RPMI7951 (cell line): ENCODE measurements around the gene HTR7. TPM values are rescaled to one million over a fixed set of nuclear protein-coding genes. Genes with fewer than 3 reads are reported as not detected.
"Not testable (repeated sequence)": the region's sequence is repeated elsewhere in the genome, so short reads cannot be mapped to it uniquely, and the experiment has no call there.

Experiments used
- DNase-seq: peaks from one replicate; pipeline ENCODE4 v3.0.0-alpha.2; 2012; ENCODE audit warnings: low read depth
- total RNA-seq: library from RNA; depleted of rRNA; stranded (reverse); fragments of >200 nt; shearing (Covaris generic); gene quantifications from 2 replicates; pipeline ENCODE4 v1.2.3, GENCODE V29; 2014

The HTR7 gene
- total RNA-seq, 1 experiment from 2014 or later = 6.8 TPM

DNA sequence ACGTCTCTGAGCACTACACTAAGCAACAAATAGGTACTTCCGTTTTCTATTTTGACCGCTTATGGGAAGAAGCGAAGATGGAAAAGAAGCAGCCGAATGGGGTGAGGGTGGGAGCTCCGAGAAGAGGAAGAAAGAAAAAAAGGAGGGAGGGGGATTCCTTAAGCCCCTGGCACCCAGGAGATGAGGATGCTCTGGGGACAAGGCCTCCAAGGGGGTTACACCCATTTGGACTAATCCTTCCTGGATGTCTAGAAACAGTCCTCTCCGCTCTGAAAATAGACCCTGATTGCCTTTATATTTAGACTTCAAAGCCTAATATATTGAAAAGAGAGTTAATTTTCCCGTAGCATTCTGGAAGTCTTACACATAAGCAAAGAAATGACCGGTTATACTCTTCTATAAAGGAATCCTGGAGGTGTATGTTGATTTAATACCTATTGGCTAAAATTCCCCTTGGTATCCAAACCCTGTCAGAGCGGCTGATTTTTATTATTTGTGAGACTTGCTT is 676 bp upstream of the HTR7 start:
- DNase-seq = no peak

DNA sequence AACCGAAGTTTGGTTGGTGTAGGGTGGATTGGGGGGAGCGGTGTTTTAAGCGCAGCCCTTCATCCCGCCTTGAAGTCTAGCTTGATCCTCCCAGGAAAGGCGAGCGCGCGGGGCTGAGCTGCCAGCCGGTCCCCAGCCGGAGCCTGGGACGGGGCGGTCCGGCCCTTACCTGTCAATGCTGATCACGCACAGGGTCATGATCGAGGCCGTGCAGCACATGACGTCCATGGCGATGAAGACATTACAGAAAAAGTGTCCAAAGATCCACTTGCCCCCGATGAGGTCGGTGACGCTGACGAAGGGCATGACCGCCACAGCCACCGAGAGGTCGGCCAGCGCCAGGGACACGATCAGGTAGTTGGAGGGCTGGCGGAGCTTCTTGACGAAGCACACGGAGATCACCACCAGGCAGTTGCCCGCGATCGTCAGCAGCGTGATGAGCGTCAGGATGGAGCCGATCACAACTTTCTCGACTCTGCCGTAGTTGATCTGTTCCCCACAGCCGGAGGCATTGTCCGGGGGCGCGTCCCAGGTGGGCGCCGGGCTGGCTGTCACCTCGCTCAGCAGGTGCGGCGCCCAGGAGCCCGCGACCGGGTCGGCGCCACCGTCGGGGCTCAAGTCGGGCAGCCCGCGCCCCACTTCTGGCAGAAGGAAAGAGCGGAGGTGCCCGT is 740 bp downstream of the HTR7 start:
- no peak for DNase-seq

DNA sequence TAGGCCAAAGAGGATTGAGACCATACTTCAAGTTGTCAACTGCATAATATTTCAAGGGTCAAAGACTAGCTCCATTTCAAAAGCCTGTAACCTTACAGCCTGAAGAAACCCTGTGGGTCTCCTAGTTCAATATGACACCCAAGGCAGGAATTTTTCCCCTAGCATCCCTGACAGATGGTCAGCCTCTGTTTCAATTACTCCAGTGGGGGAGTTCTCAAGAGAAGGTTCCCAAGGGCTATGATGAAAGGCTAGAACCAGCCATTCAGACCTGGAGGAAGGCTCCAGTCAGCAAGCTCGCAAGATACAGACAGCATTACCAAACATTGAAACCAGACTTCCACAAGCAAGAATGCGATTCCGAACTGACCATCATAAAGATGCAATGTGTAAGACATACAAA is 1.6 kb downstream of the HTR7 start:
- peak; percentile 40 for DNase-seq

DNA sequence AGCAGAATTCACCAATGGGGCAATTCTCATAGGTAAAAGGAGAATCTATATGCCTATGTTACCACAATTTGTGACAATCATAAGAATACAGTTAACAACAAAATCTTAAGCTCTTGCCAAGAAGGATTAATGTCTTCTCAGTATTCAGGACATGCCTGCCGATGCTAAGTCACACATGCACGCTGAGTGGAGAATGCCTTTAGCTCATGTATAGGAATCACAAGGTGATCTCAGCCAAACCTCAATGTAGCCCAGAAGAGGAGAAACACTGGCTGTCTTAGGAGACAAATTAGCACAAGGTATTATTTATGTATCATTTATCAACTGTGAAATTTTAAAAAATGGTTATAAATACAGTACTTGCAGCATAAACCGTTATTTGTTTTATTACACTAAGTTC is 2.7 kb downstream of the HTR7 start:
- no peak for DNase-seq

DNA sequence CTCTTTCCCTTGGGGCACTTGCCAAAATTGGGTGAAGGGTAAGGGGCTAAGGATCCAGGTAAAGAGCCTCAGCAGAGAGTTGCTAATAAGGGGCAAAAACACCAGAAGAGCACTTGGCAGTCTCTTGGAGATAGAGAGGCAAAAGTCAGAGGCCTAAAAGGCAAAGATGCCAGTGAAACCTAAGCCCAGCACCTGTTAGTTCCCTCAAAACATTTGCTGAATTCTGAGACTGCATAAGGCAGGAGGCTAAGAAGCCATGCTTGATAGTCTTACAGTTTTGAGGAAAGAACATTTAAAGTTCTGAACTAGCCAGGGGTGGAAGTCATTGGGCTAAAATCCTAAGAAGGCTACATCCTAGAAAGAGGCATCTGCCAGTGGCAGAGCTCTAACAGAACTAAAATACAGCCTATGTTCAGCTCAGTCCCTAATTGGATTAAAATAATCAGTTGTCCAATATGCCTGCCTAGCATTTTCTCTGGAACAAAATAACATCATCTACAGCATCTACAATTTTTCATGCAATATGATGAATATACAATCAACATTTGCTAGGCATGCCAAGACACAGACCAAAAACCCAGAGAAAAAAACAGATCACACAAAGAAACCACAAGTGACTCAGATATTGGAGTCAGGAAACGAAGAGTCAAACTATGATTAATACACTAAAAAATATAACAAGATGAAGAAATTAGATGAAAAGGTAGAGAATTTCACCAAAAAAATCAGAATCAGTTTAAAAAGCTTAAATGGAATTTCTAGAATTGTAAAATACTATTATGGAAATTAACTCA is 7.7 kb downstream of the HTR7 start:
- peak; percentile 61 for DNase-seq

DNA sequence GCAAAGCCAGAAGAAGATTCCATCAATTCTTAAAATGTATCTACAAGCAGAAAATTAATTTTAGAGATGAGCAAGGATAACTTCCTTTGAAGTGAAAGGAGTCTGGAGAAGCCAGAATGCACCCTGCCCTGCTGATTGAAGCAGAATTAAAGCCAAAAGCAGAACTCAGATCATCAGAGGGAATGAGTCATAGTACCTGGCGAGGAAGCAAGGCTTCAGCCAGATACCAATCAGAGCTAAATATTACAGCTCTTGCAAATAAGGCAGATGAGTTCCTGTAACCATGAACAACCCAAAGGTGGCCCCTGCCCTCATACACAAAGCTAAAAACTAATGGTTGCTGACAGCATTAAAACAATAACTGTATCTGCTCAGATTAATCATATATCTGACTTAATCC is 10.4 kb downstream of the HTR7 start:
- DNase-seq = peak; percentile 79

GRCh38 chr10:90846746-90847145 is 11.1 kb downstream of the HTR7 start:
- DNase-seq = no peak

DNA sequence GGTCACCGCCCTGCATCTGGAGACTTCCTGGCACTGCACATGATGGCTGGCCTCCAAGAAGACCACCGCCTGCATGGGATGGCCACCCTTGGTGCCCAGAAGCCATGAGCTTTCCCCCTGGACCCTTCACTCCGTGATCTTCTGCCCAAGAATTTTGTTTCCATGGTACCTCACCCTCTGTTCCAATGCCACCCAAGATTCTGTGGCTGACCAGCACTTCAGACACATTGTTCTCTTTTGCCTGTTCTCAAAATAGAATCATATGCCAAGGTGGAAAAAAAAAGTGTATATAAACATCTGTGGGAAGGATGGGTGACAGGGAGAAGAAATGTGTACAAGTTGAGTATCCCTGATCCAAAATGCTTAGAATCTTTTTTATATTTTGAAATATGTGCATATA is 12.1 kb downstream of the HTR7 start:
- no peak for DNase-seq

- DNase-seq = no peak
Observed at GRCh38 chr10:90842725-90843124, 15.1 kb downstream of the HTR7 start.

- DNase-seq = no peak
Observed at GRCh38 chr10:90837486-90837885, 20.4 kb downstream of the HTR7 start.

- DNase-seq = peak; percentile 53
Observed at GRCh38 chr10:90834326-90834725, 23.5 kb downstream of the HTR7 start.

DNA sequence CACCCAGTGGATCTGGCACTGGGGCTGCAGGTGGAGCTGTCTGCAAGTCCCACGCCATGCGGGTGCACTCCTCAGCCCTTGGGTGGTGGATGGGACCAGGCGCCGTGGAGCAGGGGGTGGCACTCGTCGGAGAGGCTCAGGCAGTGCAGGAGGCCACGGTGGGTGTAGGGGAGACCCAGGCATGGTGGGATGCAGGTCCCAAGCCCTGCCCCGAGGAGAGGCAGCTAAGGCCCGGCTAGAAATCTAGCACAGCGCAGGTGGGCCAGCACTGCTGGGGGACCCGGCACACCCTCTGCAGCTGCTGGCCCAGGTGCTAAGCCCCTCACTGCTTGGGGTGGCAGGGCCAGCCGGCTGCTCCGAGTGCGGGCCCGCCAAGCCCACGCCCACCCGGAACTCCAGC is 25.7 kb downstream of the HTR7 start:
- no peak for DNase-seq

GRCh38 chr10:90822508-90822907 is 35.3 kb downstream of the HTR7 start:
- no peak for DNase-seq

GRCh38 chr10:90821864-90822263 is 36.0 kb downstream of the HTR7 start:
- DNase-seq = not testable (repeated sequence)

GRCh38 chr10:90819911-90820310 is 37.9 kb downstream of the HTR7 start:
- DNase-seq = no peak

GRCh38 chr10:90818736-90819135 is 39.1 kb downstream of the HTR7 start:
- DNase-seq = no peak

GRCh38 chr10:90817128-90817889 is 40.5 kb downstream of the HTR7 start:
- DNase-seq = no peak

GRCh38 chr10:90816466-90816865 is 41.4 kb downstream of the HTR7 start:
- DNase-seq = no peak

DNA sequence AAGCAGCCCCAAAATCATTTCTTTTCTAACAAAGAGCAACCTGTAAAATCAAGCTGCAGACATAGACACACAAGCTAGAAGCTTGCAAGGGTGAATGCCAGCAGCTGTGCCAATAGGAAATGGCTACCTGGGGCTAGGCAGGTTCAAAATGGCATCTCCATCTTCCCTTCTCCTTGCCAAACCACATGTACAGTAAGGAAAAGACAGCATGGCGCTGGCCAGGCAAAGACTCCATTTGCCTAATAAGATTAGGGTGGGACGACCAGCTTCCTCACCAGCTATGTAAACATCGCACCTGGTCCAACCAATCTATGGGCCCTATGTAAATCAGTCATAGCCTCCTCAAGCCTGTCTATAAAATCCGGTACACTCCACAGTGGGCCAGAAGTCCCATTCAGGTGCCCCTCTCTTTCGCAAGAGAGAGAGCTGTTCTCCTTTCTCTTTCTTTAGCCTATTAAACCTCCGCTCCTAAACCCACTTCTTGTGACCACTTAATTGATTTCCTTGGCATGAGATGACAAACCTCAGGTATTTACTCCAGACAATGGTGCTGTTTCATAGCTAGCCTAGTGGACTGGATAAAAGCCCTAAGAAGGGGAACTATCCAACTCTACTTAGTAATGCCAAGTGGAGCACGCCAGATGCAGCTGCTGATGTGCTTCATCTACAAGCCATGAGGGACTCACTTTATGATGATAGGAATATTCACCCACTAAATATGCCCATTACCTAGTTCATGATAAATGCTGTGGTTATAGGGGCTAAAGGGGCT is 44.1 kb downstream of the HTR7 start:
- DNase-seq = peak; percentile 15

GRCh38 chr10:90807106-90807505 is 50.7 kb downstream of the HTR7 start:
- not testable (repeated sequence) for DNase-seq

GRCh38 chr10:90806677-90807076 is 51.2 kb downstream of the HTR7 start:
- DNase-seq = no peak

GRCh38 chr10:90805206-90805605 is 52.6 kb downstream of the HTR7 start:
- no peak for DNase-seq
